ENCODE results near the gene FOLR2. TPM values are rescaled to one million over a fixed set of nuclear protein-coding genes. Genes with fewer than 3 reads are reported as not detected.

FOLR2 gene
- total RNA-seq, 2 donors from 2014 or later, result 16.2 to 66.4 TPM

- intact Hi-C loops (cut with DNase I), result loop anchor here in 1 of 2 donors (10.0 kb wide), 2 partner anchors 203 to 207 kb away; partner anchors contain the start of gene CLPB
- DNase-seq (ENCODE audit: low spot score), result peak; percentile 28
Observed at GRCh38 chr11:72227316-72228228, 11.0 kb downstream of the FOLR2 start.

GRCh38 chr11:72228229-72228843 is 11.7 kb downstream of the FOLR2 start:
- intact Hi-C loops (cut with DNase I), result loop anchor here in 1 of 2 donors (10.0 kb wide), 2 partner anchors 204 to 206 kb away; partner anchors contain the start of gene CLPB
- DNase-seq (ENCODE audit: low spot score), result peak; percentile 82

GRCh38 chr11:72228844-72229231 is 12.2 kb downstream of the FOLR2 start:
- intact Hi-C loops (cut with DNase I), result loop anchor here in 1 of 2 donors (10.0 kb wide), 2 partner anchors 204 to 206 kb away; partner anchors contain the start of gene CLPB
- peak; percentile 66 for DNase-seq (ENCODE audit: low spot score)

- DNase-seq (ENCODE audit: low spot score), result peak; percentile 41
- intact Hi-C loops (cut with DNase I), result loop anchor here in 1 of 2 donors (10.0 kb wide), 2 partner anchors 205 kb away; partner anchors contain the start of gene CLPB
Observed at GRCh38 chr11:72229336-72229924, 12.8 kb downstream of the FOLR2 start.

GRCh38 chr11:72229925-72230763 is 13.6 kb downstream of the FOLR2 start:
- intact Hi-C loops (cut with DNase I), result loop anchor here (10.0 kb wide), 3 partner anchors 205 to 215 kb away; partner anchors contain the start of gene CLPB (in 1 of the 2)
- DNase-seq (ENCODE audit: low spot score), result peak; percentile 68

GRCh38 chr11:72230764-72231365 is 14.3 kb downstream of the FOLR2 start:
- intact Hi-C loops (cut with DNase I), result loop anchor here in 1 of 2 donors (10.0 kb wide), 1 partner anchor 216 kb away; no protein-coding TSS in a partner anchor
- DNase-seq (ENCODE audit: low spot score), result no peak

GRCh38 chr11:72231396-72232259 is 15.0 kb downstream of the FOLR2 start:
- intact Hi-C loops (cut with DNase I), result loop anchor here in 1 of 2 donors (10.0 kb wide), 1 partner anchor 217 kb away; no protein-coding TSS in a partner anchor
- DNase-seq (ENCODE audit: low spot score), result peak; percentile 82

GRCh38 chr11:72232260-72233055 is 15.9 kb downstream of the FOLR2 start:
- intact Hi-C loops (cut with DNase I), result loop anchor here in 1 of 2 donors (10.0 kb wide), 1 partner anchor 218 kb away; no protein-coding TSS in a partner anchor
- DNase-seq (ENCODE audit: low spot score), result peak; percentile 74

- intact Hi-C loops (cut with DNase I), result loop anchor here in 1 of 2 donors (10.0 kb wide), 1 partner anchor 218 kb away; no protein-coding TSS in a partner anchor
- DNase-seq (ENCODE audit: low spot score), result no peak
Observed at GRCh38 chr11:72233056-72233772, 16.6 kb downstream of the FOLR2 start.

- no peak for DNase-seq (ENCODE audit: low spot score)
- intact Hi-C loops (cut with DNase I), result loop anchor here in 1 of 2 donors (10.0 kb wide), 1 partner anchor 219 kb away; no protein-coding TSS in a partner anchor
Observed at GRCh38 chr11:72233773-72234513, 17.3 kb downstream of the FOLR2 start.

- intact Hi-C loops (cut with DNase I), result loop anchor here in 1 of 2 donors (10.0 kb wide), 1 partner anchor 220 kb away; no protein-coding TSS in a partner anchor
- DNase-seq (ENCODE audit: low spot score), result no peak
Observed at GRCh38 chr11:72234514-72234830, 17.9 kb downstream of the FOLR2 start.

- intact Hi-C loops (cut with DNase I), result loop anchor here in 1 of 2 donors (10.0 kb wide), 1 partner anchor 220 kb away; no protein-coding TSS in a partner anchor
- DNase-seq (ENCODE audit: low spot score), result no peak
Observed at GRCh38 chr11:72234920-72235319, 18.3 kb downstream of the FOLR2 start.

- no peak for DNase-seq (ENCODE audit: low spot score)
- intact Hi-C loops (cut with DNase I), result loop anchor here in 1 of 2 donors (10.0 kb wide), 1 partner anchor 221 kb away; no protein-coding TSS in a partner anchor
Observed at GRCh38 chr11:72235351-72236057, 18.9 kb downstream of the FOLR2 start.

GRCh38 chr11:72236083-72236697 is 19.6 kb downstream of the FOLR2 start:
- DNase-seq (ENCODE audit: low spot score), result no peak
- intact Hi-C loops (cut with DNase I), result loop anchor here in 1 of 2 donors (10.0 kb wide), 1 partner anchor 221 kb away; no protein-coding TSS in a partner anchor

All from posterior vena cava (tissue), 2 donors.